OCI-LY7 (cell line): Measurements from ENCODE around the gene LSM14B. TPM values are rescaled to one million over a fixed set of nuclear protein-coding genes. Genes with fewer than 3 reads are reported as not detected.

Experiments used
- BruUV-seq: library from RNA; stranded (reverse); fragments of 400-500 nt; replicated peaks from 2 replicates; lab custom pipeline; 2021; lab: Mats Ljungman, UMichigan
- CTCF ChIA-PET: fragments of 300-600 bp; sonication (Branson Sonifier 250); formaldehyde crosslinking; loops from one replicate; lab custom pipeline; 2022; ENCODE audit warnings: antibody characterized with exemption; ENCODE audit not compliant: unreplicated experiment; lab: Charles Lee
- POLR2A ChIA-PET: fragments of 300-600 bp; sonication (Branson Sonifier 250); formaldehyde crosslinking; loops from one replicate; lab custom pipeline; 2022; ENCODE audit warnings: antibody characterized with exemption; lab: Charles Lee
- DNase-seq: peaks from one replicate; pipeline ENCODE4 v3.0.0-alpha.2; 2015; ENCODE audit warnings: low spot score
- H2AFZ ChIP-seq: fragments of 200-600 bp; sonication (generic), shearing (Covaris generic); 2 replicates; pipeline ENCODE4 v1.6.1; 2014; ENCODE audit warnings: mild to moderate bottlenecking, antibody characterized with exemption, low read length, moderate library complexity
- H3K27ac ChIP-seq: fragments of 200-600 bp; sonication (generic); 2 replicates; pipeline ENCODE4 v1.5.1; 2014; ENCODE audit warnings: mixed run types, low read depth, mild to moderate bottlenecking, moderate library complexity, low read length, inconsistent platforms; ENCODE audit not compliant: poor library complexity, severe bottlenecking
- H3K36me3 ChIP-seq: fragments of 200-600 bp; sonication (generic); 2 replicates; pipeline ENCODE4 v1.6.1; 2014; ENCODE audit warnings: mild to moderate bottlenecking, antibody characterized with exemption, low read length, moderate library complexity, mixed read lengths; ENCODE audit not compliant: insufficient read depth
- H3K4me1 ChIP-seq: fragments of 200-600 bp; sonication (generic); 2 replicates; pipeline ENCODE4 v1.5.1; 2014; ENCODE audit warnings: mild to moderate bottlenecking, low read length; ENCODE audit not compliant: insufficient read depth, poor library complexity, severe bottlenecking
- H3K4me2 ChIP-seq: fragments of 200-600 bp; sonication (generic); 2 replicates; pipeline ENCODE4 v1.6.1; 2014; ENCODE audit warnings: mild to moderate bottlenecking, low read length
- H3K4me3 ChIP-seq: fragments of 200-600 bp; sonication (generic); 2 replicates; pipeline ENCODE4 v1.5.1; 2014; ENCODE audit warnings: mild to moderate bottlenecking, low read depth, low read length; ENCODE audit not compliant: poor library complexity, severe bottlenecking
- H3K79me2 ChIP-seq: fragments of 200-600 bp; sonication (generic); 2 replicates; pipeline ENCODE4 v1.6.1; 2016; ENCODE audit warnings: low read depth, mild to moderate bottlenecking, low read length, moderate library complexity, mixed read lengths; ENCODE audit not compliant: insufficient read depth
- H3K9me2 ChIP-seq: fragments of 200-600 bp; sonication (generic); 2 replicates; pipeline ENCODE4 v1.6.1; 2016; ENCODE audit warnings: mild to moderate bottlenecking, low read length, mixed read lengths; ENCODE audit not compliant: insufficient read depth
- H3K9me3 ChIP-seq: fragments of 200-600 bp; sonication (generic); 2 replicates; pipeline ENCODE4 v1.6.1; 2014; ENCODE audit warnings: mild to moderate bottlenecking, mixed run types, low read length, mixed read lengths
- H4K20me1 ChIP-seq: fragments of 200-600 bp; sonication (generic); 2 replicates; pipeline ENCODE4 v1.6.1; 2014; ENCODE audit warnings: mild to moderate bottlenecking, antibody characterized with exemption, low read length, moderate library complexity, mixed read lengths; ENCODE audit not compliant: insufficient read depth
- CTCF ChIP-seq: fragments of 200-600 bp; sonication (generic); conservative IDR thresholded peaks from 2 replicates; pipeline ENCODE4 v1.5.1; 2014; ENCODE audit warnings: mild to moderate bottlenecking, antibody characterized with exemption, low read length, moderate library complexity, mixed read lengths
- EZH2phosphoT487 ChIP-seq: fragments of 200-600 bp; sonication (generic); IDR thresholded peaks from 2 replicates; pipeline ENCODE4 v1.6.1; 2018; ENCODE audit warnings: low read depth, borderline replicate concordance, mild to moderate bottlenecking, mixed run types, antibody characterized with exemption, low read length, moderate library complexity, mixed read lengths
- intact Hi-C: fragments of 100-400 bp; cut with micrococcal nuclease; formaldehyde crosslinking; loops from one replicate; pipeline ENCODE4 v1.10.0; 2022; ENCODE audit not compliant: unreplicated experiment
- total RNA-seq, 2 experiments: library from RNA; depleted of rRNA in 1 of 2; stranded (reverse); fragments of >200 nt in 1 of 2; shearing (Covaris generic) in 1 of 2; gene quantifications; 2 replicates each; pipeline ENCODE4 v1.2.3, GENCODE V29; 2014 to 2022

Gene LSM14B
- total RNA-seq, 2 experiments from 2014 or later, result 44.7 to 53.7 TPM

- Histone ChIP-seq H3K4me2 (no peak overlapping the region), H3K79me2 (peaks cover 20% of the 10 kb centered on the region), H3K27ac (no peak overlapping the region), H3K4me1 (peaks cover 40% of the 10 kb centered on the region), H2AFZ (no peak overlapping the region), H4K20me1 (peaks cover 13% of the 10 kb centered on the region), H3K4me3 (no peak overlapping the region), H3K9me2 (no peaks in the 10 kb centered on the region), H3K9me3 (no peaks in the 10 kb centered on the region), H3K36me3 (peaks cover 14% of the 10 kb centered on the region)
- no peak for TF ChIP-seq CTCF
- no peak for DNase-seq
- no TSS peak for BruUV-seq
- CTCF ChIA-PET, result no interaction called here
- intact Hi-C loops, result no loop called here
- POLR2A ChIA-PET, result no interaction called here
Observed at GRCh38 chr20:62119591-62120364, 2.5 kb upstream of the LSM14B start.

- peaks cover 20% of the 10 kb centered on the region for H3K36me3 ChIP-seq
- H3K27ac ChIP-seq, result no peak overlapping the region
- no TSS peak for BruUV-seq
- no peak overlapping the region for H2AFZ ChIP-seq
- no peaks in the 10 kb centered on the region for H3K9me3 ChIP-seq
- ChIA-PET CTCF (no interaction called here), POLR2A (interaction anchor here (1.0 to 1.6 kb wide), 2 partner anchors 22 to 54 kb away, joined by 4 to 5 read pairs; no protein-coding TSS in a partner anchor)
- H3K4me2 ChIP-seq, result peak overlapping the region; percentile 88; the same call in 1 of the 2 replicates
- H3K79me2 ChIP-seq, result peaks cover 20% of the 10 kb centered on the region
- intact Hi-C loops, result no loop called here
- H3K4me3 ChIP-seq, result no peak overlapping the region
- H3K9me2 ChIP-seq, result no peaks in the 10 kb centered on the region
- H3K4me1 ChIP-seq, result peaks cover 40% of the 10 kb centered on the region
- TF ChIP-seq CTCF (no peak), EZH2phosphoT487 (no peak)
- peaks cover 13% of the 10 kb centered on the region for H4K20me1 ChIP-seq
- DNase-seq, result no peak
Observed at GRCh38 chr20:62120365-62120762, 1.9 kb upstream of the LSM14B start.
